ENCODE results near the gene RPL36A.

The RPL36A gene

GRCh38 chrX:101393530-101394305 lies 2.9 kb downstream of the RPL36A start:
- DNase-seq (ENCODE audit: low read depth in 2 of 2), result no peak

- no peak for DNase-seq (ENCODE audit: low read depth in 2 of 2)
Measured at GRCh38 chrX:101394372-101394771, 3.6 kb downstream of the RPL36A start.

GRCh38 chrX:101395789-101396188 lies 5.0 kb downstream of the RPL36A start:
- no peak for DNase-seq (ENCODE audit: low read depth in 2 of 2)

- DNase-seq (ENCODE audit: low read depth in 2 of 2), result no peak
Measured at GRCh38 chrX:101397779-101398178, 7.0 kb downstream of the RPL36A start.

GRCh38 chrX:101398694-101399093 lies 7.9 kb downstream of the RPL36A start:
- DNase-seq (ENCODE audit: low read depth in 2 of 2), result no peak

GRCh38 chrX:101399825-101400224 lies 9.0 kb downstream of the RPL36A start:
- DNase-seq (ENCODE audit: low read depth in 2 of 2), result no peak

- DNase-seq (ENCODE audit: low read depth in 2 of 2), result no peak
Measured at GRCh38 chrX:101407167-101407747, 16.4 kb downstream of the RPL36A start.

- peak; percentile 71 to 76 for DNase-seq (ENCODE audit: low read depth in 2 of 2)
Measured at GRCh38 chrX:101407748-101408531, 17.1 kb downstream of the RPL36A start, which contains the start of the genes GLA and HNRNPH2. Gene GLA (minus strand): TSS chrX:101407925. CDS start chrX:101407903, 22 bp downstream. Gene HNRNPH2 (plus strand): TSS chrX:101408222. CDS start chrX:101411989, 3,767 bp downstream.

- DNase-seq (ENCODE audit: low read depth in 2 of 2), result no peak
Measured at GRCh38 chrX:101408532-101408841, 17.7 kb downstream of the RPL36A start.

- DNase-seq (ENCODE audit: low read depth in 2 of 2), result no peak
Measured at GRCh38 chrX:101409043-101409442, 18.2 kb downstream of the RPL36A start.

- DNase-seq (ENCODE audit: low read depth in 2 of 2), result no peak
Measured at GRCh38 chrX:101410461-101410860, 19.6 kb downstream of the RPL36A start.

GRCh38 chrX:101411984-101412383 lies 21.2 kb downstream of the RPL36A start:
- no peak for DNase-seq (ENCODE audit: low read depth in 2 of 2)

GRCh38 chrX:101415180-101416145 lies 24.7 kb downstream of the RPL36A start:
- no peak for DNase-seq (ENCODE audit: low read depth in 2 of 2)

GRCh38 chrX:101416691-101417090 lies 25.9 kb downstream of the RPL36A start:
- no peak for DNase-seq (ENCODE audit: low read depth in 2 of 2)

- DNase-seq (ENCODE audit: low read depth in 2 of 2), result no peak
Measured at GRCh38 chrX:101417190-101417589, 26.4 kb downstream of the RPL36A start.

GRCh38 chrX:101417981-101418841 lies 27.4 kb downstream of the RPL36A start:
- peak in 1 of 2 donors; percentile 23 for DNase-seq (ENCODE audit: low read depth in 2 of 2)

- no peak for DNase-seq (ENCODE audit: low read depth in 2 of 2)
Measured at GRCh38 chrX:101419489-101419888, 28.7 kb downstream of the RPL36A start.

- DNase-seq (ENCODE audit: low read depth in 2 of 2), result no peak
Measured at GRCh38 chrX:101427954-101428353, 37.1 kb downstream of the RPL36A start.

- no peak for DNase-seq (ENCODE audit: low read depth in 2 of 2)
Measured at GRCh38 chrX:101429934-101430333, 39.1 kb downstream of the RPL36A start.

- no peak for DNase-seq (ENCODE audit: low read depth in 2 of 2)
Measured at GRCh38 chrX:101430457-101431078, 39.8 kb downstream of the RPL36A start.
